HG03354 (cell line): ENCODE measurements around the gene ZNF490.

ENCODE experiments used
- ATAC-seq: cut with Tn5 transposase; IDR thresholded peaks from one replicate; pipeline ENCODE4 v1.9.1; 2021; ENCODE audit warnings: mild to moderate bottlenecking; ENCODE audit not compliant: unreplicated experiment, poor library complexity, severe bottlenecking

The ZNF490 gene

GRCh38 chr19:12546903-12547302, 63.7 kb downstream of the ZNF490 start:
- no peak for ATAC-seq

- no peak for ATAC-seq
Observed at GRCh38 chr19:12546068-12546467, 64.5 kb downstream of the ZNF490 start.

- no peak for ATAC-seq
Observed at GRCh38 chr19:12545267-12545666, 65.3 kb downstream of the ZNF490 start.

- no peak for ATAC-seq
Observed at GRCh38 chr19:12544401-12544876, 66.2 kb downstream of the ZNF490 start.

- ATAC-seq: no peak
Observed at GRCh38 chr19:12543855-12544254, 66.8 kb downstream of the ZNF490 start.
